Calu3 (cell line): ENCODE results near the gene PYCR2. TPM values are rescaled to one million over a fixed set of nuclear protein-coding genes. Genes with fewer than 3 reads are reported as not detected.
"Not testable (repeated sequence)": the region's sequence is repeated elsewhere in the genome, so short reads cannot be mapped to it uniquely, and the experiment has no call there.

Source experiments
- Bru-seq: library from RNA; stranded (reverse); fragments of 400-500 nt; gene quantifications from one replicate; lab custom pipeline; 2021; lab: Mats Ljungman, UMichigan
- BruChase-seq, 2 experiments: library from RNA; stranded (reverse); fragments of 400-500 nt; gene quantifications; one replicate each; lab custom pipeline; 2021; lab: Mats Ljungman, UMichigan
- BruUV-seq: library from RNA; stranded (reverse); fragments of 400-500 nt; replicated peaks from 2 replicates; lab custom pipeline; 2021; lab: Mats Ljungman, UMichigan
- CTCF ChIA-PET: fragments of 300-600 bp; sonication (Branson Sonifier 250); formaldehyde crosslinking; loops from one replicate; lab custom pipeline; 2022; ENCODE audit warnings: antibody characterized with exemption; lab: Charles Lee
- DNase-seq: peaks from one replicate; pipeline ENCODE4 v3.0.0; 2022
- H3K27ac Mint-ChIP-seq: one replicate; pipeline ENCODE4 v1.8.0; 2022; ENCODE audit warnings: mixed read lengths; ENCODE audit not compliant: unreplicated experiment
- H3K27me3 Mint-ChIP-seq: one replicate; pipeline ENCODE4 v1.8.0; 2022; ENCODE audit warnings: mixed read lengths; ENCODE audit not compliant: unreplicated experiment
- H3K36me3 Mint-ChIP-seq: one replicate; pipeline ENCODE4 v1.8.0; 2022; ENCODE audit warnings: mild to moderate bottlenecking, moderate library complexity, mixed read lengths; ENCODE audit not compliant: insufficient read depth, unreplicated experiment
- H3K4me1 Mint-ChIP-seq: one replicate; pipeline ENCODE4 v1.8.0; 2022; ENCODE audit warnings: mild to moderate bottlenecking, low read depth, mixed read lengths; ENCODE audit not compliant: unreplicated experiment
- H3K4me3 Mint-ChIP-seq: one replicate; pipeline ENCODE4 v1.8.0; 2022; ENCODE audit warnings: mild to moderate bottlenecking, low read depth, moderate library complexity, mixed read lengths; ENCODE audit not compliant: unreplicated experiment
- H3K9me3 Mint-ChIP-seq: one replicate; pipeline ENCODE4 v1.8.0; 2022; ENCODE audit warnings: low read depth, mixed read lengths; ENCODE audit not compliant: unreplicated experiment
- intact Hi-C: fragments of 100-400 bp; cut with micrococcal nuclease; formaldehyde crosslinking; loops from one replicate; pipeline ENCODE4 v1.10.0; 2022; ENCODE audit not compliant: unreplicated experiment
- long read RNA-seq: library from polyadenylated mRNA; stranded (forward); transcript quantifications from one replicate; pipeline ENCODE4 v2.0.0, GENCODE V29; 2022
- total RNA-seq: library from RNA; stranded (reverse); gene quantifications from 2 replicates; pipeline ENCODE4 v1.2.3, GENCODE V29; 2022
- TF ChIP-seq, protein P1 (sequence below): fragments of 200-600 bp; IDR thresholded peaks from one replicate; pipeline ENCODE4 v1.8.0; 2022; ENCODE audit warnings: antibody characterized with exemption; ENCODE audit not compliant: unreplicated experiment

Gene PYCR2
- total RNA-seq (81.6 and 91.9 TPM in 2 replicates), Bru-seq, nascent RNA (percentile 81 among the genes with signal in this experiment), BruChase-seq, experiment 1, labeled RNA remaining after a 6-hour chase (percentile 97 among the genes with signal in this experiment), BruChase-seq, experiment 2, labeled RNA remaining after a 2-hour chase (percentile 95 among the genes with signal in this experiment)
- long read RNA-seq, transcript PYCR2-201 (7 exons, 1,689 nt), result major isoform, 68 of 89 reads
- long read RNA-seq, partial matches to known transcripts, result 12 of 89 reads
- long read RNA-seq, other reads (novel, unspliced or antisense), result 9 of 89 reads

DNA sequence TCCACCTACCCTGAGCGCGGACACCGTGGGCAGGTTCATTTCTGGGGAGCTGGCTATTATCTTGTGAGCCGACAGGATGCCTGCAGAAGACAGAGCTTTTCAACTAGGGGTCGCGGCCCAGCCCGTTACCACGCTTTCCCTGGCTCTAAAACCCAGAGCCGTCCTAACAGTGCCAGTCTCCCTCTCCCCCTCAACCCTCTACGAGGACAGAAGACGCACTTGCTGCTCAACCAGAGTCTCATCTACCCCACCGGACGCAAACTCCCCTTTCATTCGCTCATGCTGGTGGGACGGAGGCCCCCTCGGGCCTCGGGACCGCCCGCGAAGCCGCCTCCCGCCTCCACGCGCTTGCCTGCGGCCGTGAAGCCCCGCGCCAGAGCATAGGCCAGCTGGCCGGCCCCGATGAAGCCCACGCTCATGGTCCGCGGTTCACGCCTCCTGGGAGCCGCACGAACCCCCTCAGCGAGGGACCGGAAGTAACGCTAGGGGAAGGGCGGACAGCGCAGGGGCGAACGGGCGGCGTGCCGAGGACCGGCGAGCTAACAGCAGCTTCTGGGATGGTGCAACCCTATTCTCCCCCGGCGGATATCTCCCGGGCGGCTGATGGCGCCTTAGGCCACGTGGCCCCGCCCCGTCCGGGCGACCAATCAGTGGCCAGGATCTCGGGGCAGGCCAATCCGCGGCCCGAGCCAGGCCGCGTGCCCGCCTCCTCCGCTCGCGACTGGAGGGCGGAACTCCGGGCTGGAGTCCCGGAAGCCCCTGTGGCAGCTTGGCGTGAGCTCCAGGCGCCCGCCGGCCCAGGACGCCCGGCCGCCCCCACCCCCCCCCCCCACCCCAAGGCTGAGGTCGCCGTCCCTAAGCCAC lies at the start of gene PYCR2:
PYCR2 (minus strand) TSS at position 559 of the 864 bp plus-strand sequence; CDS start at position 419, 140 bp downstream.
- BruUV-seq, result TSS peak; percentile 75
- Mint-ChIP-seq H3K4me3 (peak within 1 kb of the TSS; percentile 96), H3K4me1 (peaks cover 8% of the 10 kb centered on the region), H3K36me3 (peaks cover 51% of the 10 kb centered on the region), H3K27me3 (no peaks in the 10 kb centered on the region), H3K9me3 (no peaks in the 10 kb centered on the region), H3K27ac (peak within 1 kb of the TSS; percentile 93)
- TF ChIP-seq, protein P1, sequence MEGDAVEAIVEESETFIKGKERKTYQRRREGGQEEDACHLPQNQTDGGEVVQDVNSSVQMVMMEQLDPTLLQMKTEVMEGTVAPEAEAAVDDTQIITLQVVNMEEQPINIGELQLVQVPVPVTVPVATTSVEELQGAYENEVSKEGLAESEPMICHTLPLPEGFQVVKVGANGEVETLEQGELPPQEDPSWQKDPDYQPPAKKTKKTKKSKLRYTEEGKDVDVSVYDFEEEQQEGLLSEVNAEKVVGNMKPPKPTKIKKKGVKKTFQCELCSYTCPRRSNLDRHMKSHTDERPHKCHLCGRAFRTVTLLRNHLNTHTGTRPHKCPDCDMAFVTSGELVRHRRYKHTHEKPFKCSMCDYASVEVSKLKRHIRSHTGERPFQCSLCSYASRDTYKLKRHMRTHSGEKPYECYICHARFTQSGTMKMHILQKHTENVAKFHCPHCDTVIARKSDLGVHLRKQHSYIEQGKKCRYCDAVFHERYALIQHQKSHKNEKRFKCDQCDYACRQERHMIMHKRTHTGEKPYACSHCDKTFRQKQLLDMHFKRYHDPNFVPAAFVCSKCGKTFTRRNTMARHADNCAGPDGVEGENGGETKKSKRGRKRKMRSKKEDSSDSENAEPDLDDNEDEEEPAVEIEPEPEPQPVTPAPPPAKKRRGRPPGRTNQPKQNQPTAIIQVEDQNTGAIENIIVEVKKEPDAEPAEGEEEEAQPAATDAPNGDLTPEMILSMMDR, result no peak
- intact Hi-C loops, result no loop called here
- peak; percentile 99 for DNase-seq
- CTCF ChIA-PET, result interaction anchor here (0.6 to 1.5 kb wide), 11 partner anchors 13 to 482 kb away, joined by 3 to 7 read pairs (median 5); partner anchors contain the start of gene TMEM63A

DNA sequence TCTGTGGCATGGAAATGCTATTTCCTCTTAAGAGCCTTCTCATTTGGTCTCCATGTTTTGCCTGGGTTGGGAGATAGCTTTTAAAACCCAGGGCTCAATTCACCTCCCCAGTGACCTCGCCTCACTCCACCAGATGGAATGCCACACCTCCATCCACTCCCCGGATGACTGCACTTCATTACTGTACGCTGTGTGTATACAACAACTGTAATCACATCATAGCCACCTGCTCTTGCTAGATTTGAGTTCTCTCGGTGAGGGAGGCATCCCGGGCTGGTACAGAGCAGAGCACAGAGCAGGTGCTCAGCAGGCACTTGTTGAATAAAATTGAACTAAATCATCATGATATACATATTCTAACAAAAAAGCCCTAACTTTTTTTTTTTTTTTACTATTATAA lies 49.1 kb upstream of the PYCR2 start:
- BruUV-seq, result no TSS peak

DNA sequence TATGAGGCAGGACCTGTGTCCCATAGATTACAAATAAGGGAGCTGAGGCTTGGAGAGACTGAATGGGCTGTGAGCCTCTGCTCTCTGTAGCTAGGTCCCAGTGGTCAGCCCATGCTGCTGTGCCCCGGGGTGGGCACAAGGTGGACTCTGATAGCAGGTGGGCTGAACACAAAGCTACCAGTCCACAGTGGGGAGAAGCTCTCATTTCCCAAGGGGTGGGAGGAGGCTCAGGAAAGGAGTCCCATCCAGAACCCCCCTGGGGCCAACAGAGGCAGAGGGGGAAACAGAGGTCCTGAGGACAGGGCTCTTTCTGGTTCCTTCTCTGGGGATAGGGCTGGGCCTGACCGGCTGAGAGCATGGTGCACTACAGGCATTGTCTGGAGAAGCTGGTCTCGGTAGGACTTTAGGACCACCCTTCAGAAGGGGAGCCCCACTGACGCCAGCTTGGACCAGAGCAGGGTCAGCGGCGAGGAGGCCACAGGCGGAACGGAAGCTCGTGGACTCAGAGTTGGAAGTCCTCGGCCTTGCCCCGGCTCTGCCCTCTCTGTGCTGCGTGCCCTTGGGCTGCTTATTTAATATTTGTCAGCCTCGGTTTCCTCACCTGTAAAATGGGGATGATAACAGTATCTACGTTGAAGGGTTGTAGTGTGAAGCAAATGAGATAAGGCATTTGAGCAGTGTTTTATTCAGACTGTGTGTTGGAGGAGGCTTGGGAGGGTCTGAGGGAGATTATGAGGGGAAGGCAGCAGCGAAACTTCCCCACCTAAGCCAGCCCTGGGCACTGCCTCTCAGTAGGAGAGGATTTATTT lies 48.5 kb upstream of the PYCR2 start:
- Mint-ChIP-seq H3K4me1 (no peaks in the 10 kb centered on the region), H3K36me3 (peaks cover 15% of the 10 kb centered on the region), H3K27ac (no peak overlapping the region), H3K9me3 (no peaks in the 10 kb centered on the region), H3K27me3 (no peaks in the 10 kb centered on the region), H3K4me3 (no peak overlapping the region)
- intact Hi-C loops, result loop anchor here (10.0 kb wide), 1 partner anchor 198 kb away; the partner anchor contains the start of gene SRP9
- TF ChIP-seq, protein P1, result no peak
- DNase-seq, result no peak
- no TSS peak for BruUV-seq
- CTCF ChIA-PET, result no interaction called here

More for the DNA sequence above, 49.1 kb upstream of the PYCR2 start:
- Mint-ChIP-seq H3K27ac (no peak overlapping the region), H3K9me3 (no peaks in the 10 kb centered on the region), H3K36me3 (peaks cover 17% of the 10 kb centered on the region), H3K4me1 (no peaks in the 10 kb centered on the region), H3K27me3 (no peaks in the 10 kb centered on the region), H3K4me3 (no peak overlapping the region)
- TF ChIP-seq, protein P1, result no peak
- CTCF ChIA-PET, result no interaction called here
- intact Hi-C loops, result loop anchor here (10.0 kb wide), 1 partner anchor 198 kb away; the partner anchor contains the start of gene SRP9
- DNase-seq, result no peak

DNA sequence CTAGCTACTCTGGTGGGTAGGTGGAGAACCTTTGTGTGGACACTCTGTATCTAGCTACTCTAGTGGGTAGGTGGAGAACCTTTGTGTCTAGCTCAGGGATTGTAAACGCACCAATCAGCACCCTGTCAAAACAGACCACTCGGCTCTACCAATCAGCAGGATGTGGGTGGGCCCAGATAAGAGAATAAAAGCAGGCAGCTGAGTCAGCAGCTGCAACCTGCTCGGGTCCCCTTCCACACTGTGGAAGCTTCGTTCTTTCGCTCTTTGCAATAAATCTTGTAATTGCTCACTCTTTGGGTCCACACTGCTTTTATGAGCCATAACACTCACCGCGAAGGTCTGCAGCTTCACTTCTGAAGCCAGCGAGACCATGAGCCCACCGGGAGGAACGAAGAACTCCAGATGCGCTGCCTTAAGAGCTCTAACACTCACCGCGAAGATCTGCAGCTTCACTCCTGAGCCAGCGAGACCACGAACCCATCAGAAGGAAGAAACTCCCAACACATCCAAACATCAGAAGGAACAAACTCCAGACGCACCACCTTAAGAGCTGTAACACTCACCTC lies 46.6 kb upstream of the PYCR2 start:
- not testable (repeated sequence) for H3K27me3 Mint-ChIP-seq, H3K4me3 Mint-ChIP-seq, BruUV-seq, H3K4me1 Mint-ChIP-seq, H3K27ac Mint-ChIP-seq, H3K36me3 Mint-ChIP-seq, H3K9me3 Mint-ChIP-seq, DNase-seq
- CTCF ChIA-PET, result interaction anchor here (0.8 kb wide), 1 partner anchor 510 kb away, joined by 3 read pairs; no protein-coding TSS in a partner anchor
- intact Hi-C loops, result loop anchor here (10.0 kb wide), 1 partner anchor 196 kb away; the partner anchor contains the start of gene SRP9

DNA sequence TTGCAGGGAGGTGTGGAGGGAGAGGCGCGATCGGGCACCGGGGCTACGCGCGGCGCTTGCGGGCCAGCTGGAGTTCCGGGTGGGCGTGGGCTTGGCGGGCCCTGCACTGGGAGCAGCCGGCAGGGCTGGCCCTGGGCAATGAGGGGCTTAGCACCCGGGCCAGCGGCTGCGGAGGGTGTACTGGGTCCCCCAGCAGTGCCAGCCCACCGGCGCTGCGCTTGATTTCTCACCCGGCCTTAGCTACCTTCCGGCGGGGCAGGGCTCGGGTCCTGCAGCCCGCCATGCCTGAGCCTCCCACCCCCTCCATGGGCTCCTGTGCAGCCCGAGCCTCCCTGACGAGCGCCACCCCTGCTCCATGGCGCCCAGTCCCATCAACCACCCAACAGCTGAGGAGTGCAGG lies 45.7 kb upstream of the PYCR2 start:
- H3K27me3 Mint-ChIP-seq, BruUV-seq, DNase-seq, H3K36me3 Mint-ChIP-seq, H3K4me1 Mint-ChIP-seq, H3K4me3 Mint-ChIP-seq, H3K27ac Mint-ChIP-seq, H3K9me3 Mint-ChIP-seq: not testable (repeated sequence)
- intact Hi-C loops, result loop anchor here (10.0 kb wide), 1 partner anchor 195 kb away; the partner anchor contains the start of gene SRP9
- CTCF ChIA-PET, result interaction anchor here (0.8 kb wide), 1 partner anchor 509 kb away, joined by 3 read pairs; no protein-coding TSS in a partner anchor
